ENCODE data around the gene CEP83.

Gene CEP83

DNA sequence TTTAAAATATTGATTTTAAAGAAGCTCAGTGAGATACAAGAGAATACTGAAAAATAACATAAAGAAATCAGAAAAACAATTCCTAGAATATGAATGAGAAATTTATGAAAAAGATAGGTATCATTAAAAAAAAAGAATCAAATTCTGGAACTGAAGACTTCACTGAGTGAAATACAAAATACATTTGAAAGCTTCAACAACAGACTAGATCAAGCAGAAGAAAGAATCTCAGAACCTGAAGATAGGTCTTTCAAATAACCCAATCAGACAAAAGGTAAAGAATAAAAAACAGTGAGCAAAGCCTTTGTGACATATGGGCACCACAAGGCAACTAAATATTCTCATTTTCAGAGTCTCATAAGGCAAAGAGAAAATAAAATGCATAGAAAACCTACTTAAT lies 29.4 kb downstream of the CEP83 start:
- TF ChIP-seq SPI1 (IDR thresholded peaks at IDR 0.05; ENCODE audit: borderline replicate concordance, low read depth): no peak
- no peak for TF ChIP-seq GABPA (IDR thresholded peaks at IDR 0.05; ENCODE audit: low read depth)
- no peak for TF ChIP-seq POLR2AphosphoS5 (IDR thresholded peaks at IDR 0.05; ENCODE audit: low read depth)
- TF ChIP-seq, protein P1, sequence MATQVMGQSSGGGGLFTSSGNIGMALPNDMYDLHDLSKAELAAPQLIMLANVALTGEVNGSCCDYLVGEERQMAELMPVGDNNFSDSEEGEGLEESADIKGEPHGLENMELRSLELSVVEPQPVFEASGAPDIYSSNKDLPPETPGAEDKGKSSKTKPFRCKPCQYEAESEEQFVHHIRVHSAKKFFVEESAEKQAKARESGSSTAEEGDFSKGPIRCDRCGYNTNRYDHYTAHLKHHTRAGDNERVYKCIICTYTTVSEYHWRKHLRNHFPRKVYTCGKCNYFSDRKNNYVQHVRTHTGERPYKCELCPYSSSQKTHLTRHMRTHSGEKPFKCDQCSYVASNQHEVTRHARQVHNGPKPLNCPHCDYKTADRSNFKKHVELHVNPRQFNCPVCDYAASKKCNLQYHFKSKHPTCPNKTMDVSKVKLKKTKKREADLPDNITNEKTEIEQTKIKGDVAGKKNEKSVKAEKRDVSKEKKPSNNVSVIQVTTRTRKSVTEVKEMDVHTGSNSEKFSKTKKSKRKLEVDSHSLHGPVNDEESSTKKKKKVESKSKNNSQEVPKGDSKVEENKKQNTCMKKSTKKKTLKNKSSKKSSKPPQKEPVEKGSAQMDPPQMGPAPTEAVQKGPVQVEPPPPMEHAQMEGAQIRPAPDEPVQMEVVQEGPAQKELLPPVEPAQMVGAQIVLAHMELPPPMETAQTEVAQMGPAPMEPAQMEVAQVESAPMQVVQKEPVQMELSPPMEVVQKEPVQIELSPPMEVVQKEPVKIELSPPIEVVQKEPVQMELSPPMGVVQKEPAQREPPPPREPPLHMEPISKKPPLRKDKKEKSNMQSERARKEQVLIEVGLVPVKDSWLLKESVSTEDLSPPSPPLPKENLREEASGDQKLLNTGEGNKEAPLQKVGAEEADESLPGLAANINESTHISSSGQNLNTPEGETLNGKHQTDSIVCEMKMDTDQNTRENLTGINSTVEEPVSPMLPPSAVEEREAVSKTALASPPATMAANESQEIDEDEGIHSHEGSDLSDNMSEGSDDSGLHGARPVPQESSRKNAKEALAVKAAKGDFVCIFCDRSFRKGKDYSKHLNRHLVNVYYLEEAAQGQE (IDR thresholded peaks at IDR 0.05; ENCODE audit: insufficient replicate concordance, low read depth): no peak
- TF ChIP-seq, protein P2, sequence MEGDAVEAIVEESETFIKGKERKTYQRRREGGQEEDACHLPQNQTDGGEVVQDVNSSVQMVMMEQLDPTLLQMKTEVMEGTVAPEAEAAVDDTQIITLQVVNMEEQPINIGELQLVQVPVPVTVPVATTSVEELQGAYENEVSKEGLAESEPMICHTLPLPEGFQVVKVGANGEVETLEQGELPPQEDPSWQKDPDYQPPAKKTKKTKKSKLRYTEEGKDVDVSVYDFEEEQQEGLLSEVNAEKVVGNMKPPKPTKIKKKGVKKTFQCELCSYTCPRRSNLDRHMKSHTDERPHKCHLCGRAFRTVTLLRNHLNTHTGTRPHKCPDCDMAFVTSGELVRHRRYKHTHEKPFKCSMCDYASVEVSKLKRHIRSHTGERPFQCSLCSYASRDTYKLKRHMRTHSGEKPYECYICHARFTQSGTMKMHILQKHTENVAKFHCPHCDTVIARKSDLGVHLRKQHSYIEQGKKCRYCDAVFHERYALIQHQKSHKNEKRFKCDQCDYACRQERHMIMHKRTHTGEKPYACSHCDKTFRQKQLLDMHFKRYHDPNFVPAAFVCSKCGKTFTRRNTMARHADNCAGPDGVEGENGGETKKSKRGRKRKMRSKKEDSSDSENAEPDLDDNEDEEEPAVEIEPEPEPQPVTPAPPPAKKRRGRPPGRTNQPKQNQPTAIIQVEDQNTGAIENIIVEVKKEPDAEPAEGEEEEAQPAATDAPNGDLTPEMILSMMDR (IDR thresholded peaks at IDR 0.05; ENCODE audit: insufficient read depth, low read length): no peak
- H3K4me3 ChIP-seq (replicated peaks; ENCODE audit: insufficient read depth, low read length): no peak overlapping the region
- DNase-seq (ENCODE audit: low read depth in 1 of 2, low spot score in 1 of 2): no peak

DNA sequence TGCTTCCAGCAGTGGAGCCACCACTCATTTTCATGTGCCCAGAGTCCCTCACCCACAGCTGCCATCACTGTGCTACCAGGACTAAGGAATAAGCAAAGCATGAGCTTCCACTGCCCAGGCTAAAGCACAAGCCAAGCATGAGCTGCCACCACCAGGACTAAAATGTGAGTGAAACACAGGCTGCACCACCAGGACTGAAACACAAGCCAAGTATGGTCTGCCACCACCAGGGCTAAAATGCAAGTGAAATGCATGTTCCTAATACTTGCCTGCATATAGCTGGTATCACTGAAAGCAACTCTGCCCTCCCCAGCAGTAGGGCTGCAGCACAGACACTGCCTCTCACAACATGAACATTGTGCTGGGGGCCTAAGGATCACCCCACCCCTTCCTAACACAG lies 30.0 kb downstream of the CEP83 start:
- TF ChIP-seq, protein P2 (IDR thresholded peaks at IDR 0.05; ENCODE audit: insufficient read depth, low read length): no peak
- TF ChIP-seq POLR2AphosphoS5 (IDR thresholded peaks at IDR 0.05; ENCODE audit: low read depth): no peak
- Histone ChIP-seq H3K27ac (replicated peaks) (no peak overlapping the region), H3K27me3 (ENCODE audit: insufficient read depth, poor library complexity, severe bottlenecking) (no peaks in the 10 kb centered on the region), H3K4me3 (replicated peaks; ENCODE audit: insufficient read depth, low read length) (no peak overlapping the region)
- DNase-seq (ENCODE audit: low read depth in 1 of 2, low spot score in 1 of 2): no peak

More for the DNA sequence above, 29.4 kb downstream of the CEP83 start:
- H3K27ac ChIP-seq (replicated peaks): no peak overlapping the region
- H3K27me3 ChIP-seq (ENCODE audit: insufficient read depth, poor library complexity, severe bottlenecking): no peaks in the 10 kb centered on the region

DNA sequence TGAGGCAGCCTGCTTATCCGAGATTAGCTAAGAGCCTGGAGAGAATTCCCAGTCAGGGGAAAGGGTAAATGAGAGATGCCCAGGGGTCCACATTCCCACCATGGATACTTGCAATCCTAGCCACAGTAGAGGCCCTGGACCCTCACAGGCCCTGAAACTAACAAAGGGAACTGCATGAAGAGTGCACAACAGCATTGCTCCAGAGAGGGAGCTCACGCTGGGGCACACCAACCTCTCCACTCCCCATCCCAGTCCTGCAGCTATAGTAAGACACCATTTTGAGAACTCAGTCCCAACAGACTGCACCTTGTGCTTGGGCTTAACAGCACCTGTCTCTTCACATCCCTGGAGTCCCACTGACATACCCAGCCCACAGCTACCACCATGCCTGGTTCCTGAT lies 30.5 kb downstream of the CEP83 start:
- no peak for DNase-seq (ENCODE audit: low read depth in 1 of 2, low spot score in 1 of 2)
- TF ChIP-seq GABPA (IDR thresholded peaks at IDR 0.05; ENCODE audit: low read depth) (no peak), SPI1 (IDR thresholded peaks at IDR 0.05; ENCODE audit: borderline replicate concordance, low read depth) (no peak), POLR2AphosphoS5 (IDR thresholded peaks at IDR 0.05; ENCODE audit: low read depth) (no peak)
- TF ChIP-seq, protein P1 (IDR thresholded peaks at IDR 0.05; ENCODE audit: insufficient replicate concordance, low read depth): no peak
- TF ChIP-seq, protein P2 (IDR thresholded peaks at IDR 0.05; ENCODE audit: insufficient read depth, low read length): no peak
- Histone ChIP-seq H3K27ac (replicated peaks) (no peak overlapping the region), H3K27me3 (ENCODE audit: insufficient read depth, poor library complexity, severe bottlenecking) (no peaks in the 10 kb centered on the region), H3K4me3 (replicated peaks; ENCODE audit: insufficient read depth, low read length) (no peak overlapping the region)
